Renal pelvis (tissue), 4 donors: ENCODE data around the gene CLEC2A. TPM values are rescaled to one million over a fixed set of nuclear protein-coding genes. Genes with fewer than 3 reads are reported as not detected.
"Not testable (repeated sequence)": the region's sequence is repeated elsewhere in the genome, so short reads cannot be mapped to it uniquely, and the experiment has no call there.

Experiments
- DNase-seq: peaks from one replicate; pipeline ENCODE4 v3.0.0-alpha.2; 2013
- polyA plus RNA-seq, 3 donors: library from polyadenylated mRNA; unstranded; fragments of 120-200 nt; gene quantifications; one replicate each; pipeline ENCODE4 v1.2.1, GENCODE V29; 2013; ENCODE audit not compliant: insufficient read length in 3 of 3

Gene CLEC2A
- polyA plus RNA-seq, 3 donors, result not detected

GRCh38 chr12:9881988-9882387, 50.2 kb downstream of the CLEC2A start:
- DNase-seq, result no peak

GRCh38 chr12:9881246-9881645, 50.9 kb downstream of the CLEC2A start, which contains the start of gene KLRF2:
KLRF2 (plus strand) TSS chr12:9881489; CDS start chr12:9881596, 107 bp downstream.
- no peak for DNase-seq

- DNase-seq, result no peak
Measured at GRCh38 chr12:9880532-9881078, 51.6 kb downstream of the CLEC2A start.

- not testable (repeated sequence) for DNase-seq
Measured at GRCh38 chr12:9876120-9876519, 56.0 kb downstream of the CLEC2A start.

- DNase-seq, result no peak
Measured at GRCh38 chr12:9872742-9873141, 59.4 kb downstream of the CLEC2A start.

GRCh38 chr12:9872162-9872561, 60.0 kb downstream of the CLEC2A start:
- DNase-seq, result no peak

- DNase-seq, result no peak
Measured at GRCh38 chr12:9870286-9870866, 61.8 kb downstream of the CLEC2A start.

- no peak for DNase-seq
Measured at GRCh38 chr12:9869307-9870161, 62.6 kb downstream of the CLEC2A start, which contains the start of gene CLEC2B. CLEC2B (minus strand) TSS chr12:9869354.

- no peak for DNase-seq
Measured at GRCh38 chr12:9868951-9869306, 63.2 kb downstream of the CLEC2A start.

GRCh38 chr12:9868311-9868801, 63.8 kb downstream of the CLEC2A start:
- DNase-seq, result no peak

GRCh38 chr12:9867531-9867930, 64.6 kb downstream of the CLEC2A start:
- no peak for DNase-seq

GRCh38 chr12:9866860-9867269, 65.3 kb downstream of the CLEC2A start:
- DNase-seq, result no peak

GRCh38 chr12:9864913-9865675, 67.1 kb downstream of the CLEC2A start:
- DNase-seq, result no peak

Other genes with a start within 250 kb of the CLEC2A start
- under 1 TPM in 2 of 3 donors, not detected in 1; 0.21 to 0.22 TPM for gene CLECL1, start 199.3 kb downstream of the CLEC2A start, polyA plus RNA-seq
- 1 to 10 TPM; 1.3 to 1.7 (median 1.6) TPM for gene CD69, start 171.5 kb downstream of the CLEC2A start, polyA plus RNA-seq
- 1 to 10 TPM in 1 of 3 donors, under 1 TPM in 2; 0.11 to 1.1 (median 0.84) TPM for gene KLRF1, start 104.9 kb downstream of the CLEC2A start, polyA plus RNA-seq
- 1 to 10 TPM; 1.7 to 3.9 (median 2.3) TPM for gene CLEC2B, start 63.0 kb downstream of the CLEC2A start, polyA plus RNA-seq
- gene KLRF2, start 50.9 kb downstream of the CLEC2A start, polyA plus RNA-seq, result not detected
- 1 to 10 TPM in 1 of 3 donors, under 1 TPM in 2; 0.55 to 2.2 (median 0.96) TPM for gene CLEC12A, start 39.0 kb upstream of the CLEC2A start, polyA plus RNA-seq
- 1 to 10 TPM in 2 of 3 donors, under 1 TPM in 1; 0.86 to 1.6 (median 1.2) TPM for gene CLEC1B, start 66.8 kb upstream of the CLEC2A start, polyA plus RNA-seq
- under 1 TPM in 1 of 3 donors, not detected in 2; 0.10 TPM for gene CLEC12B, start 78.3 kb upstream of the CLEC2A start, polyA plus RNA-seq
- under 1 TPM in 2 of 3 donors, not detected in 1; 0.26 to 0.31 TPM for gene CLEC9A, start 98.3 kb upstream of the CLEC2A start, polyA plus RNA-seq
- 1 to 10 TPM; 2.5 to 4.2 (median 3.4) TPM for gene CLEC1A, start 166.6 kb upstream of the CLEC2A start, polyA plus RNA-seq
- 1 to 10 TPM; 1.1 to 2.1 (median 1.9) TPM for gene CLEC7A, start 197.8 kb upstream of the CLEC2A start, polyA plus RNA-seq
- 1 to 10 TPM; 1.3 to 1.4 (median 1.3) TPM for gene OLR1, start 239.8 kb upstream of the CLEC2A start, polyA plus RNA-seq
- 100 to 1,000 TPM; 121 to 183 (median 138) TPM for gene TMEM52B, start 246.7 kb upstream of the CLEC2A start, polyA plus RNA-seq